HG03025 (cell line): ENCODE data around the gene CFAP54.
A peak's percentile ranks its signal among the peaks of the same experiment; 100 is the strongest.
"Not testable (repeated sequence)": the region's sequence is repeated elsewhere in the genome, so short reads cannot be mapped to it uniquely, and the experiment has no call there.

Experiments
- ATAC-seq: cut with Tn5 transposase; IDR thresholded peaks from one replicate; pipeline ENCODE4 v1.9.1; 2021; ENCODE audit warnings: mild to moderate bottlenecking, moderate library complexity; ENCODE audit not compliant: unreplicated experiment, low FRiP score

Gene CFAP54

GRCh38 chr12:96714199-96714598, 224.8 kb downstream of the CFAP54 start:
- ATAC-seq: no peak

GRCh38 chr12:96719660-96720362, 230.4 kb downstream of the CFAP54 start:
- peak; percentile 95 for ATAC-seq

DNA sequence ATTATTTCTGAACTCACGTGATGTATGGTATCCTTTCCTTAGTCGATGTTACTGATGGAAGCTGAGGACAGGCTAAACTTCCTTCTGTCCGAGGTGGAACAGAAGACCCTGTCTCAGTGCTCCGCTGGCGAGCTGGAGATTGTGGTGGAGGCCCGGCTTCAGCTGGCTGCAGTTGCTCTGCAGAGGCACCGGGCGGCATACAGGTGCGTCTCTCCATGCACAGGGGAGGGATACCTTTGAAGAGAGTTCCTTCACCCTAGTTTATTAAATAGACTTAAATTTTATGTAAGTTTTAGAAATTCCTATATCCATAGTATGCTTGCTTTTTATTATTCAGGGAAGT, 231.0 kb downstream of the CFAP54 start:
- ATAC-seq: peak; percentile 36

DNA sequence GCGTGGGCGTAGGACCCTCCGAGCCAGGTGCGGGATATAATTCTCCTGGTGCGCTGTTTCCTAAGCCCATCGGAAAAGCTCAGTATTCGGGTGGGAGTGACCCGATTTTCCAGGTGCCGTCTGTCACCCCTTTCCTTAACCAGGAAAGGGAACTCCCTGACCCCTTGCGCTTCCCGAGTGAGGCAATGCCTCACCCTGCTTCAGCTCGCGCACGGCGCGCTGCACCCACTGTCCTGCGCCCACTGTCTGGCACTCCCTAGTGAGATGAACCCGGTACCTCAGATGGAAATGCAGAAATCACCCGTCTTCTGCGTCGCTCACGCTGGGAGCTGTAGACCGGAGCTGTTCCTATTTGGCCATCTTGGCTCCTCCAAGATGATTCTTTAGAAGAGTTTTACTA, 240.1 kb downstream of the CFAP54 start:
- not testable (repeated sequence) for ATAC-seq

- no peak for ATAC-seq
These were observed 240.5 kb downstream of the CFAP54 start for GRCh38 chr12:96729886-96730285.

DNA sequence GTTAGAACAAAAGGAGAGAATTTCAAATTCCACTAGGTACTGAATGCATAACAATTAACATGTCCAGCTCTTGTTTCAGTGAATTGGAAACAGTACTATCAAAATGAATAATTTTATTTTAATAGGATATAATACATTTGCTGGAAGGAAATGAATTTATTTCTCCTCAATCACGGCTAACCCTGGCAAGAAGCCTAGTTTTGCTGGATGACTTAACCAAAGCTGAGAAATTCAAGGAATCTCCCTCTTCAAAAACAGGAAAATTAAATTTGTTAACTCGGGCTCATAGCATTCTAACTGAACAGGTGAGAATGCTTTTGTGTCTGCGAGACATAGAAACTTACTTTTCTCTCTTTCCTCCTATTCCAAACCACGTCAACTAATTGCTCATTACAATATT, 254.2 kb downstream of the CFAP54 start:
- ATAC-seq: no peak

DNA sequence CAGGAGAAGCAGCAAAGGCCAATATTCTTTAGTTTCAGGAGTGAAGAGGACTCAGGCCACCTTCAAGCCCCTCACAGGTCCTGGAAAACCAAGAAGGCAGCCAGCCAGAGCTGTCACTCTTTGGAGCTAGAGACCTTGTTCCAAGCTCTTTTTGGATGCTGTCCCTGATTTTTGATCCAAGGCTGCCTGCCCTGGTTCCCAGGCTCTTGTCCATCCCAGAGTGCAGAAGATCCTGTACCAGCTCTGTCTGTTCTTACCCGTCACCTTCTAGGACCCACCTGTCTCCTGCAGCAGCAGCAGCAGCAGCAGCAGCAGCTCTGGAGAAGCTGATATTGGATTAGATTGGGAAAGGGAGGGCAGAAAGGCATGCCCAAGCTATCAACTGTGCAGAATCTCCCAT, 260.6 kb downstream of the CFAP54 start:
- no peak for ATAC-seq

- no peak for ATAC-seq
These were observed 262.2 kb downstream of the CFAP54 start for GRCh38 chr12:96751626-96752025.

- ATAC-seq: no peak
These were observed 262.8 kb downstream of the CFAP54 start for GRCh38 chr12:96752211-96752610.

GRCh38 chr12:96766232-96766631, 276.9 kb downstream of the CFAP54 start:
- ATAC-seq: no peak

DNA sequence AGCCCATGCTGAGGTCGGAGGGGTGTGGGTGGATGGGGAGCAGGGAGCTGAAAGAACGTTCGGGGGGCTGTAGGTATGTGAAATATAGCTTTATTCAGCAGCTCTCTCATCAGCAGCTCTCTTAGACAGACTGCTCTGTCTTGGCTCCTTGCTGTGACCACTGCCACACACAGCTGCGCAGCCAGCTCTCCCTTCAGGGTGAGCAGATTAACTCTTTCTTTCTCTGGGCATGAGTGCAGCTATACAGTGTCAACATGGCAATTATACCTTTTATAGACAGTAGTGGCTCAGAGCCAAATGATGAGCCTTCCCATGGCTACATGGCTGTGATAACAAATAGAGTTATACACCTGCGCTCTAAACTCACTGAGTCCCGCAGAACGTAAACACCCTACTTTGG, 280.0 kb downstream of the CFAP54 start:
- no peak for ATAC-seq

- ATAC-seq: no peak
These were observed 281.1 kb downstream of the CFAP54 start for GRCh38 chr12:96770219-96771102.

- no peak for ATAC-seq
These were observed 283.7 kb downstream of the CFAP54 start for GRCh38 chr12:96773031-96773430.

GRCh38 chr12:96774496-96775256, 285.3 kb downstream of the CFAP54 start:
- ATAC-seq: no peak

GRCh38 chr12:96776908-96777307, 287.5 kb downstream of the CFAP54 start:
- no peak for ATAC-seq

- no peak for ATAC-seq
These were observed 291.0 kb downstream of the CFAP54 start for GRCh38 chr12:96780330-96780729.

- no peak for ATAC-seq
These were observed 297.4 kb downstream of the CFAP54 start for GRCh38 chr12:96786791-96787190.

GRCh38 chr12:96803969-96804368, 314.6 kb downstream of the CFAP54 start:
- ATAC-seq: no peak

DNA sequence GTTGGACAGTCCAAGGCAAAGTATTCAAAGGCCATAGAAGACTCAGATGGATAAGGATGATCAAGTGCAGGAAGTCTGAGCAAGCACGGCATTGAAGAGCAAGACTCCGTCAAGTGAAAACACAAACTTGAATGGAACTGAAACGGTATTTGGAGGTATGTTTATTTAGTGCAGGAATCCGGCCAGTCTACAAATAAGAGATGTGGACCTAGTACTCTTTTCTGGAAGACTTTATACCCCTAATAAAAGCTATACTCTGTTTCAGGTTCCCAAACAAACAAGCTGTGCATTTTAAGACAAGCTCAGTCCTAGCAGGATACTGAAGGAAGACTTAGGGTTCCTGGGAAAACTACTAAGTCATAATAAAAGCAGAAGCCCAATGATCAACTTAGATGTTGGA, 316.9 kb downstream of the CFAP54 start:
- no peak for ATAC-seq

DNA sequence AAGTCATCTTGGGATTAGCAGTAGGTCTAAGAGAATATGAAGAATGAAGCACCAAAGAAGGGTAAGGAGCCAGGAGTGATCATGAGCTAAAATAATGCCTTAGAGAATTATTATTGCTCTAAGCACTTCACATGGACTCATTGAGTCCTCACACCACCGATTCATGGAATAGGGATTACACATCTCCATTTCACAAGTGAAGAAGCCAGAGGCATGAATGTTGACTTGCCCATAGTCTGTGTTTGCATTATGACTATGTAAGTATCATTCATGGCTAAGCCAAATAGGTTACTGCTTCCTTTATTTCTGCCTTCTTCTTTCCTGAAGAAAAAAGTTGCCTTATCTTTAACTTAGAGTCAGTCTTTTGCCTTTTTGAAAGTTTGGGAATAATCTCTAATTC, 318.4 kb downstream of the CFAP54 start:
- ATAC-seq: no peak

GRCh38 chr12:96808587-96808986, 319.2 kb downstream of the CFAP54 start:
- ATAC-seq: no peak
